Measurements from ENCODE around the gene VANGL2.

- TF ChIP-seq POLR2A (IDR thresholded peaks at IDR 0.05; ENCODE audit: low read depth, low read length) (no peak), POLR2AphosphoS5 (IDR thresholded peaks at IDR 0.05; ENCODE audit: low read depth, low read length) (no peak)
Measured at GRCh38 chr1:160423966-160424365, 23.6 kb downstream of the VANGL2 start.
